Measurements from ENCODE around the gene ADGRL2. TPM values are rescaled to one million over a fixed set of nuclear protein-coding genes. Genes with fewer than 3 reads are reported as not detected.

Gene ADGRL2
- total RNA-seq, 1 donor from 2014 or later = 25.1 TPM

GRCh38 chr1:81948495-81948894 lies 147.8 kb downstream of the ADGRL2 start:
- DNase-seq (ENCODE audit: low read depth) = no peak
- H3K27me3 ChIP-seq (ENCODE audit: control insufficient read depth, insufficient read depth, low read length) = no peaks in the 10 kb centered on the region
- TF ChIP-seq CTCF (IDR thresholded peaks at IDR 0.05; ENCODE audit: insufficient read depth, low read length, poor library complexity, severe bottlenecking) = no peak
- H3K4me3 ChIP-seq (ENCODE audit: low read depth, low read length) = no peak overlapping the region
- no peaks in the 10 kb centered on the region for H3K36me3 ChIP-seq (ENCODE audit: control insufficient read depth, insufficient read depth, low read length)

- DNase-seq (ENCODE audit: low read depth) = no peak
- no peaks in the 10 kb centered on the region for H3K36me3 ChIP-seq (ENCODE audit: control insufficient read depth, insufficient read depth, low read length)
- H3K4me3 ChIP-seq (ENCODE audit: low read depth, low read length) = no peak overlapping the region
- no peak for TF ChIP-seq CTCF (IDR thresholded peaks at IDR 0.05; ENCODE audit: insufficient read depth, low read length, poor library complexity, severe bottlenecking)
- no peaks in the 10 kb centered on the region for H3K27me3 ChIP-seq (ENCODE audit: control insufficient read depth, insufficient read depth, low read length)
Observed at GRCh38 chr1:81949421-81949820, 148.7 kb downstream of the ADGRL2 start.

- no peak overlapping the region for H3K4me3 ChIP-seq (ENCODE audit: low read depth, low read length)
- TF ChIP-seq CTCF (IDR thresholded peaks at IDR 0.05; ENCODE audit: insufficient read depth, low read length, poor library complexity, severe bottlenecking) = no peak
- H3K27me3 ChIP-seq (ENCODE audit: control insufficient read depth, insufficient read depth, low read length) = no peaks in the 10 kb centered on the region
- no peak for DNase-seq (ENCODE audit: low read depth)
- H3K36me3 ChIP-seq (ENCODE audit: control insufficient read depth, insufficient read depth, low read length) = no peaks in the 10 kb centered on the region
Observed at GRCh38 chr1:81950037-81950436, 149.3 kb downstream of the ADGRL2 start.

- no peak overlapping the region for H3K4me3 ChIP-seq (ENCODE audit: low read depth, low read length)
- no peak for TF ChIP-seq CTCF (IDR thresholded peaks at IDR 0.05; ENCODE audit: insufficient read depth, low read length, poor library complexity, severe bottlenecking)
- no peak for DNase-seq (ENCODE audit: low read depth)
- H3K36me3 ChIP-seq (ENCODE audit: control insufficient read depth, insufficient read depth, low read length) = no peaks in the 10 kb centered on the region
- H3K27me3 ChIP-seq (ENCODE audit: control insufficient read depth, insufficient read depth, low read length) = no peaks in the 10 kb centered on the region
Observed at GRCh38 chr1:81950591-81951244, 150.0 kb downstream of the ADGRL2 start.

- H3K4me3 ChIP-seq (ENCODE audit: low read depth, low read length) = no peak overlapping the region
- no peak for DNase-seq (ENCODE audit: low read depth)
- H3K27me3 ChIP-seq (ENCODE audit: control insufficient read depth, insufficient read depth, low read length) = no peaks in the 10 kb centered on the region
- TF ChIP-seq CTCF (IDR thresholded peaks at IDR 0.05; ENCODE audit: insufficient read depth, low read length, poor library complexity, severe bottlenecking) = no peak
- no peaks in the 10 kb centered on the region for H3K36me3 ChIP-seq (ENCODE audit: control insufficient read depth, insufficient read depth, low read length)
Observed at GRCh38 chr1:81954534-81955020, 153.8 kb downstream of the ADGRL2 start.

GRCh38 chr1:81967951-81968350 lies 167.2 kb downstream of the ADGRL2 start:
- no peak for DNase-seq (ENCODE audit: low read depth)
- H3K27me3 ChIP-seq (ENCODE audit: control insufficient read depth, insufficient read depth, low read length) = no peaks in the 10 kb centered on the region
- H3K36me3 ChIP-seq (ENCODE audit: control insufficient read depth, insufficient read depth, low read length) = no peaks in the 10 kb centered on the region
- H3K4me3 ChIP-seq (ENCODE audit: low read depth, low read length) = no peak overlapping the region
- no peak for TF ChIP-seq CTCF (IDR thresholded peaks at IDR 0.05; ENCODE audit: insufficient read depth, low read length, poor library complexity, severe bottlenecking)
